Measurements from ENCODE around the gene TRIM58.

- TF ChIP-seq CTCF (conservative IDR thresholded peaks at IDR 0.05), result no peak
- TF ChIP-seq ZFX (IDR thresholded peaks at IDR 0.05), result no peak
These were observed 44.4 kb upstream of the TRIM58 start for GRCh38 chr1:247812637-247813036.
